Heart right ventricle (tissue), 16 donors: Measurements from ENCODE around the gene TNFRSF14. TPM values are rescaled to one million over a fixed set of nuclear protein-coding genes. Genes with fewer than 3 reads are reported as not detected.
A peak's percentile ranks its signal among the peaks of the same experiment; 100 is the strongest.
"Not testable (repeated sequence)": the region's sequence is repeated elsewhere in the genome, so short reads cannot be mapped to it uniquely, and the experiment has no call there.

ENCODE experiments used
- ATAC-seq, 8 donors: fragments of 200-7000 bp; cut with Tn5 transposase; one replicate each; pipeline ENCODE4 v1.9.1; 2020; ENCODE audit warnings: mild to moderate bottlenecking in 8 of 8, moderate library complexity in 8 of 8, moderate number of reproducible peaks in 1 of 8
- DNase-seq, 2 donors: peaks; one replicate each; pipeline ENCODE4 v3.0.0-alpha.2; 2020
- H3K27ac ChIP-seq, 10 donors: fragments of 200-600 bp; sonication (generic) in 2 of 10; one replicate each; pipeline versions ENCODE4 v1.5.0 to v1.8.0; 2020 to 2022; ENCODE audit warnings: mild to moderate bottlenecking in 3 of 10
- H3K27me3 ChIP-seq, 7 donors: fragments of 200-600 bp; one replicate each; pipeline ENCODE4 v1.8.0; 2021 to 2022; ENCODE audit warnings: mild to moderate bottlenecking in 2 of 7
- H3K36me3 ChIP-seq, 9 donors: fragments of 200-600 bp; sonication (generic) in 1 of 9; one replicate each; pipeline versions ENCODE4 v1.5.0 to v1.8.0; 2020 to 2022; ENCODE audit warnings: mild to moderate bottlenecking in 2 of 9
- H3K4me1 ChIP-seq, 9 donors: fragments of 200-600 bp; sonication (generic) in 1 of 9; one replicate each; pipeline versions ENCODE4 v1.5.0 to v1.8.0; 2020 to 2022; ENCODE audit warnings: mild to moderate bottlenecking in 4 of 9
- H3K4me3 ChIP-seq, 10 donors: fragments of 200-600 bp; sonication (generic) in 2 of 10; one replicate each; pipeline versions ENCODE4 v1.5.0 to v1.8.0; 2020 to 2022; ENCODE audit warnings: mild to moderate bottlenecking in 7 of 10, moderate library complexity in 2 of 10
- H3K9me3 ChIP-seq, 11 donors: fragments of 200-600 bp in 10 of 11; sonication (generic) in 2 of 11; one replicate each; pipeline versions ENCODE4 v1.5.0 to v1.8.0; 2013 to 2022; ENCODE audit warnings: mild to moderate bottlenecking in 2 of 11, control low read depth in 1 of 11, moderate library complexity in 1 of 11
- CTCF ChIP-seq, 9 donors: fragments of 200-600 bp; sonication (generic) in 2 of 9; IDR thresholded peaks; one replicate each; pipeline versions ENCODE4 v1.5.0 to v1.8.0; 2021 to 2022; ENCODE audit warnings: antibody characterized with exemption in 9 of 9, mild to moderate bottlenecking in 5 of 9, moderate library complexity in 1 of 9
- WGBS, 2 donors: extraction: QIAGEN DNeasy Blood & Tissue Kit; methylation state at CpG; one replicate each; pipeline ENCODE4 v1.1.7; 2013; ENCODE audit warnings: inconsistent platforms in 1 of 2; 5-methylcytosine and 5-hydroxymethylcytosine counted together
- intact Hi-C, 10 donors: fragments of 100-400 bp; cut with DNase I; formaldehyde crosslinking; loops; one replicate each; pipeline versions ENCODE4 v1.11.1 to v1.14.2; 2022
- polyA plus RNA-seq, 2 donors: library from polyadenylated mRNA; stranded (reverse); fragments of 200-250 nt; gene quantifications; one replicate each; pipeline ENCODE4 v1.2.3, GENCODE V29; 2013
- total RNA-seq, 10 donors: library from RNA; stranded (reverse); fragmentation: NEBNext Ultra II Directional in 3 of 10; extraction: Animal tissue kit (Norgen Biotek cat#: 25700) in 3 of 10; gene quantifications; one replicate each; pipeline versions ENCODE4 v1.2.1 to v1.2.4, GENCODE V29; 2021 to 2023
- donor health status: Arrhythmogenic right ventricular cardiomyopathy.
- donor health status: ischemic (EF 13 %, LVEDD 7.1; RV severe dilation, severe dysfunction).
- donor health status: healthy with polysubstance abuse.
- donor health status: DM: no; HTN: yes; CAD: no.
- donor health status: DM: no; HTN: no; CAD: no.
- donor health status: ischemic (EF 25% LVEDD 6.9; RV normal size, moderate dysfunction).
- donor health status: ischemic (EF 25% LVEDD 5.7; RV mildly dilated, moderate dysfunction).
- donor health status: healthy.
- donor health status: DM: yes; HTN: yes; CAD: no.
- donor health status: Ischemic cardiomyopathy.
- donor health status: ischemic (EF 35%, LVEDD 5.7; RV mildly dilated, moderate dysfunction).
- donor health status: nonischemic (EF 11% LVEDD 7.7; RV severe dilation, severe dysfunction).
- donor health status: DM: yes; HTN: yes; CAD: no.
- donor health status: PGD.
- donor health status: ischemic (EF 29% LVEDD 5.4; RV normal size, mild dysfunction).
- donor health status: nonischemic (EF 23%, LVEDD 6.1; RV moderate dilation, normal function).

Gene TNFRSF14
- total and polyA plus RNA-seq, 12 donors: 7.5 to 59.6 (median 14.7) TPM

- DNase-seq (peak; percentile 82 to 84), ATAC-seq (peak; percentile 30 to 62 (median 52))
- intact Hi-C loops: loop anchor here in 9 of 10 donors (1.0 to 10.0 kb wide), 7 partner anchors 34 to 356 kb away; partner anchors contain the start of gene FAAP20 (in 4 of the 9)
- peak overlapping the region; percentile 1 to 74 (median 59) for H3K4me3 ChIP-seq
- peak; percentile 94 to 97 (median 96) for TF ChIP-seq CTCF (IDR thresholded peaks at IDR 0.05)
- no peaks in the 10 kb centered on the region for H3K36me3 ChIP-seq
- no peaks in the 10 kb centered on the region for H3K9me3 ChIP-seq
- H3K27me3 ChIP-seq: peaks cover 0 to 4% (median 0%) of the 10 kb centered on the region in 7 donors
- H3K27ac ChIP-seq: peak overlapping the region; percentile 93 to 100 (median 98)
- peaks cover 43 to 70% (median 65%) of the 10 kb centered on the region in 9 donors for H3K4me1 ChIP-seq
- WGBS, 2 donors: 17 to 28% methylated on average over 17 of the region's 17 CpGs
Measured at GRCh38 chr1:2548068-2548589, 8.0 kb upstream of the TNFRSF14 start.

GRCh38 chr1:2549367-2550029 is 6.7 kb upstream of the TNFRSF14 start:
- not testable (repeated sequence) for DNase-seq, ATAC-seq, H3K27me3 ChIP-seq, H3K36me3 ChIP-seq, H3K9me3 ChIP-seq
- 60 to 68% methylated on average over 24 to 25 of the region's 28 CpGs for WGBS, 2 donors
- Histone ChIP-seq H3K4me1 (peaks cover 36 to 63% (median 55%) of the 10 kb centered on the region in 9 donors), H3K4me3 (peak overlapping the region; percentile 21 to 74 (median 59)), H3K27ac (peak overlapping the region; percentile 93 to 100 (median 98))
- intact Hi-C loops: loop anchor here in 8 of 10 donors (1.0 to 10.0 kb wide), 7 partner anchors 33 to 357 kb away; partner anchors contain the start of genes FAAP20 (in 4 of the 8) and PRXL2B (in 1 of the 8)

DNA sequence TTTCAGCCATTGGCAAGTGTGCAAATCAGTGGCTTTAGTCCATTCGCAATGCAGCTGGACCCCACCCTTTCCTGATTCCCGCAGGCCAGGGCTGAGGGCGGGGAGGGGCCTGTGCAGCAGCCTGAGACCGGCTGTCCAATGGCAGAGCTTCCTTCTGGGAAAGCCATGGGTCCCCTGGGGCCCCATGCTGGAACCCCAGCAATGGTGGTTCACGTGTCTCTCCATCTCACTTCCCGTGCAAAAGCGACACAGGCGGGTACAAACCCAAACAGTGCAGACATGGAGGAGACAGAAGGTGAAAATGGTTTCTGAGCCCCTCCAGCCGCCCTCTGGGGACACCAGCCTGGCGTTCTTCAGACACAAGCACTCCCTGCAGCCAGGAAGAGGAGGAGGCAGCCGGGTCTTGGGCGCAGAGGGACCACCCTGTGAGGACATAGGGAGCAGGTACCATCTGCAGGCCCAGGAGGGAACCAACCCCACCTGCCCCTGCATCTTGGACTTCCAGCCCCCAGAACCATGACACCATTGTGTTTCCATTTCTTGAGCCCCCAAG is 5.8 kb upstream of the TNFRSF14 start:
- H3K4me1 ChIP-seq: peaks cover 30 to 63% (median 55%) of the 10 kb centered on the region in 9 donors
- peak; percentile 5 to 47 (median 30) for ATAC-seq
- H3K27ac ChIP-seq: peak overlapping the region; percentile 57 to 99 (median 82)
- intact Hi-C loops, H3K36me3 ChIP-seq, DNase-seq, H3K9me3 ChIP-seq, H3K27me3 ChIP-seq: not testable (repeated sequence)
- H3K4me3 ChIP-seq: peak overlapping the region in 9 of 10 donors; percentile 30 to 63 (median 48)
- 53 to 54% methylated on average over 10 to 11 of the region's 12 CpGs for WGBS, 2 donors

DNA sequence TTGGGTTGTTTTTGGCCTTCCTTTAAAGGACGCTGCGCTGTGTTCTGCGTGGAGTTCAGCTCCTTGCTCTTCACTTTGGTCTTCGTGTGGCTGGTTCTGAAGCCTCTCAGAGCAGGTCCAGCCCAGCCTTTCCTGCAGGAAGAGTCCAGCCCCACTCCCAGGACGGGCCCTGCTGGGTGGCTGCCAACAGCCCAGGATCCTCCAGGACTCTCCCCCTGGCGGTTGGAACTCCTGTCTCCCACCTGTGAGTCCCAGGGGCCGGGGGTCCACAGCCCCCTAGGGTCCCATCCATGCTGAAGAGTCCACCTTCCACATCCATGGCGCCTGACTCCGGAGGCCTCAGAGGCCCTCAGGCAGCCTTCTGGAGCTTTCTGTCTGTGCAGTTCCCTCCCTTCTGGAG is 4.6 kb upstream of the TNFRSF14 start:
- peak in 5 of 9 donors; percentile 29 to 53 (median 41) for TF ChIP-seq CTCF (IDR thresholded peaks at IDR 0.05)
- intact Hi-C loops, H3K36me3 ChIP-seq, H3K9me3 ChIP-seq, H3K27me3 ChIP-seq: not testable (repeated sequence)
- peaks cover 20 to 58% (median 50%) of the 10 kb centered on the region in 9 donors for H3K4me1 ChIP-seq
- DNase-seq: peak; percentile 73 to 74
- WGBS, 2 donors: 66 to 68% methylated on average over 9 of the region's 9 CpGs
- H3K4me3 ChIP-seq: peak overlapping the region in 9 of 10 donors; percentile 23 to 61 (median 48)
- H3K27ac ChIP-seq: peak overlapping the region; percentile 26 to 98 (median 81)
- ATAC-seq: peak in 2 of 8 donors; percentile 14 to 20

DNA sequence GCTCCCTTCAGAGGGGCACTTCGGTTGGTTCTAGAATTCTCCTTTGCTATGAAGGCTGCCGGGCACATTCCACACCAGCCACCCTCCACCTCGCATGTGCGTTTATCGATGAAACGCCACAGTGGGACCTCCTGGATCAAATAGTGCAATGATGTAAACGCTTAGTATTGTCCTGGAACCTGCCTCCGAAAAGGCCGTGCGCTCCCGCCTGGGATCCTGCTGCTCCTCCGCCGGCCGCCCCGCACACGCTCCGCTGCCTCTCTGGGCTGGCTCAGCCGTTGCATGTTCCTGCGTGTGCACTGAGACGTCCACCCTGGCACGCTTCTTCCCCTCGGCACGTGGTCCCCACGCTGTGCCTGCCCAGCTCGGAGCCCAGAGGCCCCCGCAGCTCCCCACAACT is 4.0 kb upstream of the TNFRSF14 start:
- Histone ChIP-seq H3K9me3 (no peaks in the 10 kb centered on the region), H3K36me3 (no peaks in the 10 kb centered on the region), H3K4me3 (peak overlapping the region in 1 of 10 donors; percentile 57), H3K4me1 (peaks cover 16 to 56% (median 47%) of the 10 kb centered on the region in 9 donors), H3K27ac (peak overlapping the region in 8 of 10 donors; percentile 26 to 98 (median 82)), H3K27me3 (peaks cover 0 to 3% (median 0%) of the 10 kb centered on the region in 7 donors)
- intact Hi-C loops: no loop called here
- TF ChIP-seq CTCF (IDR thresholded peaks at IDR 0.05): no peak
- no peak for ATAC-seq
- WGBS, 2 donors: 88 to 93% methylated on average over 25 of the region's 26 CpGs
- DNase-seq: no peak

- H3K4me3 ChIP-seq, H3K27me3 ChIP-seq, ATAC-seq, intact Hi-C loops, H3K27ac ChIP-seq, H3K36me3 ChIP-seq, H3K9me3 ChIP-seq, DNase-seq: not testable (repeated sequence)
- WGBS, 2 donors: 65 to 66% methylated on average over 7 to 9 of the region's 9 CpGs
- peaks cover 13 to 56% (median 47%) of the 10 kb centered on the region in 9 donors for H3K4me1 ChIP-seq
Measured at GRCh38 chr1:2553076-2553475, 3.1 kb upstream of the TNFRSF14 start.
